ENCODE data around the gene CDC42EP3. TPM values are rescaled to one million over a fixed set of nuclear protein-coding genes. Genes with fewer than 3 reads are reported as not detected.

The CDC42EP3 gene
- polyA plus RNA-seq, 10 donors, result 21.7 to 48.7 (median 32.2) TPM

GRCh38 chr2:37686792-37687526, 15.5 kb upstream of the CDC42EP3 start:
- no peak for DNase-seq

DNA sequence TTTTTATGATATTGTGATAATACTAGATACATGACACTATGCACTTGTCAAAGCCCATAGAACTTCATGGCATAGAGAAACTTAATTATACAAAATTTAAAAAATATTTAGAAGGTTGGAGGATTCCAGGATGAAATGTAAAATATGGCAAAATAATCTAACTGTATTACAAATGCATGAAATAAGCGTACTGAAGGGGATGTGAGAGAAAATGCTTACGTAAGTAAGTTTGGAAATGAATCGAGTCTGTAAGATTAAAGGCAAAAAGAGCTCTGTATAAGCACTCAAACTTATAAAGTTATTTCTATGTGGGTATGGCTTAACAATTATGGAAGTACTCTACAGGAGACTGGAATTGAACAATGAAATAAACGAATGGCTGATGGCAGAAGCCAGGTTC, 13.4 kb upstream of the CDC42EP3 start:
- no peak for DNase-seq

DNA sequence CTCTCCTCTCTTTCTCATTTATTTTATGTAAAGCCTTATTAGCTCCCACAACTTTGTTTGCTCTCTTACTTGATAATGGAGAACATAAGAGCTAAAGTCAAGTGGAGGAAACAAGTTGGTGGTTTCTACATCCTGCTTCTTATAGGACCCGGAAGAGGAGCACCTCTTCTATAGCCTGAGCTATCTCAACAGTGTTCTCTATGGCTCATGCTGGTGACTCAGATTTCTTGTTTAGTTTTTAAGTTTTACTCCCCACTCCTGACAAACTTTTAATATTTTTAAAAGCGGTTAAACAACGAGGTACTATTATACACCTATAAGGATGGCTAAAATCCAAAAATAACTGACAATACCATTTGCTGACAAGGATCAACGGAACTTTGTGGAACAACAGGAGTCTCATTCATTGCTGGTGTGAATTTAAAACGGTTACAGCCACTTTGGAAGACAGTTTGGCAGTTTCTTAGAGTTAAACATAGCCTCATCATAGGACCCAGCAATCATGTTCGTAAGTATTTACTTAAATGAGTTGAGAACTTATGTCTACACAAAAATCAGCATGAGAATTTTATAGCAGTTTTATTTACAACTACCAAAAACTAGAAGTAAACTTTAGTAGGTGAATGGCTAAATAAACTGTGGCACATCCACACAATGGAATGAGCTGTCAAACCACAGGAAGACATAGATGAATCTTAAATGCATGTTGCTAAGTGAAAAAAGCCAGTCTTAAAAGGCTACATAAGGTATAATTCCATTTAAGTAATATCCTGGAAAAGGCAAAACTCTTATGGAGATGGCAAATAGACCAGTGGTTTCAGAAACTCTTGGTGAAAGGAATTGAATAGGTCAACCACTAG, 12.7 kb upstream of the CDC42EP3 start:
- DNase-seq, result no peak

GRCh38 chr2:37683241-37683640, 11.8 kb upstream of the CDC42EP3 start:
- DNase-seq, result no peak

- DNase-seq, result no peak
Measured at GRCh38 chr2:37682473-37682872, 11.0 kb upstream of the CDC42EP3 start.

GRCh38 chr2:37681587-37681986, 10.1 kb upstream of the CDC42EP3 start:
- no peak for DNase-seq

DNA sequence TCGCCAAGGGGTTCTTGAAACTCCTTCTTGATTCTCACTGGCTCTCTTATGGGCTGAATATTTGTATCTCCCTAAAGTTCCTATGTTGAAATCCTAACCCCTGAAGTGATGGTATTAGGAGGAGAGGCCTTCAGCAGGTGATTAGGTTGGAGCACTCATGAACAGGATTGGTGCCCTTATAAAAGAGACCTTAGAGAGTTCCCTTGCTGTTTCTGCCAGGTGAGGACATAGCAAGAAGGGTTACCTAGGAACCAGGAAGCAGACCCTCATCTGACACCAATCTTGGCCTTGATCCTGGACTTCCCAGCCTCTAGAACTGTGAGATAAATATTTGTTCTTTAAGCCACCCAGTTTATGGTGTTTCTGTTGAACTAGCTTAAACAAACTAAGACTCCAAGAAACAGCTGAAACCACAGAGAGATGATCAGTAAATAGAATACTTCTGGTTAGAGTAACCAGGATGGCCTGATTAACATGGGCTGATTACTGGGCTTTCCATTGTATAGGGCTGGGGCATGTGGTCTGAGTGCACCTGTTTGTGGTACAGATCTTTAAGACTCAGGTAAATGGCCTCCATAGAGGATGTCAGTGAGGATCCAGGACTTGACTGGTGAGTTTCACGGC, 7.7 kb upstream of the CDC42EP3 start:
- no peak for DNase-seq

GRCh38 chr2:37676274-37676673, 4.8 kb upstream of the CDC42EP3 start:
- no peak for DNase-seq

- DNase-seq, result no peak
Measured at GRCh38 chr2:37674946-37675345, 3.5 kb upstream of the CDC42EP3 start.

- no peak for DNase-seq
Measured at GRCh38 chr2:37672870-37673184, 1.4 kb upstream of the CDC42EP3 start.

DNA sequence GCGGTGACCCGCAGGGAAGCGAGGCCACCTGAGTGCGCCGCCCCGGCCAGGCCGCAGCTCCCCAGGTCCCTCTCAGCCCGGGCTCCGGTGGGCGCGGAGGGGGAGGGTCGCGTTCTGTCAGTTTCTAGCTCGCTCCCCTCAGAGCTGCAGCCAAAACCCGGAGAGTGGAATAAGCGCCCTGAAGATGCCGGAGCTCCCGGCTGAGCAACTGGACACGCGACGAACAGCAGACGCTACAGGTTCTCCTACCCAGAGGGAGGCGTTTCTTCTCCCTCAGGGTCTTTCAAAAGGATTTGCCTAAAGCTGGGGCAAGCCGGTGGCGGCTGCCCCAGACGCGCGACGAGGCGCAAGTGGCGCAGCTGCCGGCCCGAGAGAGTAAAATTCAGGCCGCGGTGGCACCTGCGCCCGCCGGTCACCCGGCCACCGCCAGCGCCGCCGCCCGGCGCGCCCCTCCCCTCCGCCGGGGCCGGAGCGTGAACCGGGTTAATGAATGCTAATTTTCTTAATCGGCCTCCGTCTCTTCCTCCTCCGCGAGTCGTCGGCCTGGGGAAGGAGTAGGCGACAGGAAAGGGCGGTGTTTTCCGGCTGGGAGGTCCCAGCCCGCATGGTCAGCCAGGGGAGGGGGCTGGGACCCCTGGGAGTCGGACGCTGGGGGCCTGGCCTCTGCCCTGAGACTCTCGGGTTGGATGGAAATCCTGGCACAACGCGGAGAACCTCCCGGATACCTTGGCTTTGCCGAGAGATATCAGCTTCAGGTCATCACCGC, 845 bp upstream of the CDC42EP3 start:
- DNase-seq, result peak; percentile 85 to 94 (median 88)

DNA sequence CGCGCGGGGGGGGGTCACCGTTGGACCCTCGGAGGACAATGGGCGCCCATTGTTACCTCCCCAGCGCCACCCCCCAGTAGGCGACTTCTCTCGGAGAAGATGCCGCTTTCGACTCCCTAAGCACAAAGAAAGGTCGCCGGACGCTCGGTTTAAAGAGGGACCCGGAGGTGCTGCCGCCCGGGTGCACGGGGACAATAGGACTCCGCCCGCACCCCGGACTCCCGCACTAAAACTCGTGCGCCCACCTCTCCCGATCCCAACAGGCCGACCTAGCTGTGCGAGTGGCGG, 318 bp upstream of the CDC42EP3 start:
- DNase-seq, result no peak

GRCh38 chr2:37670378-37671008, 949 bp downstream of the CDC42EP3 start:
- DNase-seq, result peak in 1 of 3 donors; percentile 47

DNA sequence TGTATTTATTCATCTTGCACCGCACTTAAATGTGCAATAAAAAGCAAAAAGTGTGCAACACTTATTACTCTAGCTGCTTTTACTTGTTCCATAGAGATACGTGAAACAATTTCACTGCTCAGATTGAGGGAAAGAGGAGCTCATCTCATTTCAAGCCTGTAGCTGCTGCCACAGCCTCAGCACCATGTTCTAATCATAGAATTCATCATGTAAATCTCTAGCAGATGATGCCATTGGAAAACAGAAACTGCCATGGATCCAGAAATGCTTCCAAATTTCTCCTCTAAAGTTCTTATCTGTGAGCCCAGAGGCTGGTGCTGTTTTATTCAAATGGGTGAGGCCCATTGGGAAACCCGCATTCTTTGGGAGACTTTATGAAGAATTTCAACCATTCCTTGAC, 2.0 kb downstream of the CDC42EP3 start:
- no peak for DNase-seq

GRCh38 chr2:37667704-37668103, 3.7 kb downstream of the CDC42EP3 start:
- no peak for DNase-seq

DNA sequence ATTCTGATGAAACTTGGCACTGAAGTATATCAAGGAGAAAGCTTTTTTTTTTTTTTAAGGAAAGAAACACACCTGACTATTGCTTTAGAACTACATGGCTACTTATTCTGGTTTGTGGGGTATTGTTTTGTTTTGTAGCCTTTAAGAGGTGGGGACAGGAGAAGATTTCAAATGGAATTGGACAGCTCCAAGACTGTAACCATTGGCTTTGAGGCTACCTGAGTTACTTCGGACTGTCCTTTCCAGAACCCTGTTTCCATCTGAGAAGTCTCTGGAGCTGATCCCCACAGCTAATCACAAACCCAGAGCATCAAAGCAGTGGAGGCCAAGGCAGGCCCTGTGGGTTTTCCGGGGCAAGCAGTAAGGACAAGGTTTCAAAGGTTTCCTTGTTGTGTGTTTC, 4.7 kb downstream of the CDC42EP3 start:
- DNase-seq, result no peak

DNA sequence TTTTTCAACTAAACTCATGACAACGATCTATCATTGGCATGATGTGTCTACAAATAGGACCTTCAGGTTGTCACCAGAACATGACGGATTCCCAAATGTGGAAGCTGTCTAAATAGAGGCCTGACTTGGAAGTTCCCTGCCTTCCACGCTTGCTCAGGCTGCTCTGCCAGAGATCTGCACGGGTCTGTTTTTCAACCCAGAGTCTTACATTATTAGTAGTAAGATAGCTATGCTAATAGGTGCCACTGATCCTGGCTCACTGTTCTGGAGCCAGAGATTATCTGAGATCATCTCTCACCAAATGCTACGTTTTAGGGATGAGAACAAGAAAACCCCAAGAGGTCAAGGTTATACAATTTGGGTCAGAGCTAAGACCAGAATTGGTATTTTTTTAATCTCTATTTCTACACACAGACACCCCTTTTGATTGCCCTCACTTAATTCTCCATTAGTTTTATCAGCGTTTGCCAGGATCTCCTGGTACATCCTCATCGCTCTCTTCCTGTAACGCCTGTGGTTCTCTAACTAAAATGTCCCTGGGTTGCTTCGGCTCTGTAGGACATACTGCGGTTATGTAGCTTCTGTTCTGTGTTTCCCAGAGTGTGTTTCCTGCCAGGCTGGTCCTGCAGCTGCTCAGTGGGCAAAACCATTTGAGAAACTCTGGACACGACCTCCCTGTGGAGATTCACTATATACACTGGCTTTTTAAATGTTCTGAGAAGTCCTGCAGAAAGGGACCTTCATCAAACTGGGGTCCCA, 5.7 kb downstream of the CDC42EP3 start:
- no peak for DNase-seq

GRCh38 chr2:37665043-37665442, 6.4 kb downstream of the CDC42EP3 start:
- DNase-seq, result no peak

- DNase-seq, result no peak
Measured at GRCh38 chr2:37664231-37664643, 7.2 kb downstream of the CDC42EP3 start.

- no peak for DNase-seq
Measured at GRCh38 chr2:37663390-37663789, 8.1 kb downstream of the CDC42EP3 start.

- DNase-seq, result no peak
Measured at GRCh38 chr2:37659723-37660122, 11.7 kb downstream of the CDC42EP3 start.

All from muscle of back (tissue), 11 donors.